GM19324 (cell line): ENCODE measurements around the gene FNDC3B.
"Not testable (repeated sequence)": the region's sequence is repeated elsewhere in the genome, so short reads cannot be mapped to it uniquely, and the experiment has no call there.

Experiments used
- ATAC-seq: cut with Tn5 transposase; IDR thresholded peaks from one replicate; pipeline ENCODE4 v1.9.1; 2021; ENCODE audit warnings: mild to moderate bottlenecking, moderate library complexity; ENCODE audit not compliant: unreplicated experiment, low FRiP score

The FNDC3B gene

DNA sequence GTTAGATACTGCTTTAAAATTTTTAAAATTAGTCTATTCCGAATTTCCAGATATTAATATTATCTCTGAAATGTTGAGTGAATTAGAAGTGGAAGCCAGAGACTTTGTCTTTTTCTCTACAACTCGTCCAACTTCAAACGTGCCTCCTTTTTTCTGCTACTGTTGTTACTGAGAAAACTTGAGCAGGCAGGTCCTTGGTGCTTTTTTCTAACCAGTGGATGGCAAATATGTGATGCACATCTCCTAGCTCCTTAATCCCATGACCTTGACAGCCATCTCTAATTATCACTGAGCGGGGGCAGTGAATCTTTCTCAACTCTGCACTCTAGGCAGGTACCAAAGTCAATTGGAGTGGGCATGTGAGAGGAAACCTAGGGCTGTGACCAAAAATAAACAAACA, 50.7 kb downstream of the FNDC3B start:
- no peak for ATAC-seq

DNA sequence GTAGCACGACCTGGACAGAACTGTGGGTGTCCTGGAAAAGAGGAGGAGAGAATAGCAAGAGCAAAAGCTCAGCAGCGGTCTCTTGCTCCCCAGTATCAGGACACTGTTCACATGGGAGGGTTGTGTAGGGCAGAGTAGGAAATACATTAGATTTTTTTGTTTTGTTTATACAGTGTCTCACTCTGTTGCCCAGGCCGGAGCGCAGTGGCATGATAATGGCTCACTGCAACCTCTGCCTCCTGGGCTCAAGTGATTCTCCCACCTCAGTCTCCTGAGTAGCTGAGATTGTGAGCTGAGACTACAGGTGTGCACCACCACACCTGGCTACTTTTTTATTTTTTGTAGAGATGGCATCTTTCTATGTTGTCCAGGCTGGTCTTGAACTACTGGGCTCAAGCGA, 53.3 kb downstream of the FNDC3B start:
- no peak for ATAC-seq

DNA sequence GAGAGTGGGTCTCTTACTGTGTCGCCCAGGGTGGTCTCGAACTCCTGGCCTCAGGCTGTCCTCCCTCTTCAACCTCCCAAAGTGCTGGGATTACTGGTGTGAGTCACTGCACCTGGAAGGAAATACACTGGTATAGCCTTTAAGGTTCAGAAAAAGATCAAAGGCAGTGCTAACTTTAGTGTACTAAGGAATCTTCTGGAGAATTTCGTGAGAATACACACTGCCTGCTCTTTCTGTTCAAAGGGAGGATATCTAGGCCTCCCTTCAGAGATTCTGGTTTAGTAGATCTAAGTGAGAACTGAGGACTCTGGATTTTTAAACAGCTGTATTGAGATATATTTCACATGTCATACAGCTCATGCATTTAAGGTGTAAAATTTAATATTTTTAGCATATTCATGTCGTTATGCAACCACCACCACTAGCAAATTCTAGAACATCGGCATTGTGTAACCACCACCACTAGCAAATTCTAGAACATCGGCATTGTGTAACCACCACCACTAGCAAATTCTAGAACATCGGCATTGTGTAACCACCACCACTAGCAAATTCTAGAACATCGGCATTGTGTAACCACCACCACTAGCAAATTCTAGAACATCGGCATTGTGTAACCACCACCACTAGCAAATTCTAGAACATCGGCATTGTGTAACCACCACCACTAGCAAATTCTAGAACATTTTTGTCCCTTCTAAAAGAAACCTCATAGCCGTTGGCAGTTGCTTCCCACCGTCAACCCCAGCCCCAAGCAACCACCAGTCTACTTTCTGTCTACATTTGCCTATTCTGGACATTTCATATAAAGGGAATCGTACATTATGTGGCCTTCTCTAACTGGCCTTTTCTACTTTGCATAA, 54.4 kb downstream of the FNDC3B start:
- not testable (repeated sequence) for ATAC-seq

DNA sequence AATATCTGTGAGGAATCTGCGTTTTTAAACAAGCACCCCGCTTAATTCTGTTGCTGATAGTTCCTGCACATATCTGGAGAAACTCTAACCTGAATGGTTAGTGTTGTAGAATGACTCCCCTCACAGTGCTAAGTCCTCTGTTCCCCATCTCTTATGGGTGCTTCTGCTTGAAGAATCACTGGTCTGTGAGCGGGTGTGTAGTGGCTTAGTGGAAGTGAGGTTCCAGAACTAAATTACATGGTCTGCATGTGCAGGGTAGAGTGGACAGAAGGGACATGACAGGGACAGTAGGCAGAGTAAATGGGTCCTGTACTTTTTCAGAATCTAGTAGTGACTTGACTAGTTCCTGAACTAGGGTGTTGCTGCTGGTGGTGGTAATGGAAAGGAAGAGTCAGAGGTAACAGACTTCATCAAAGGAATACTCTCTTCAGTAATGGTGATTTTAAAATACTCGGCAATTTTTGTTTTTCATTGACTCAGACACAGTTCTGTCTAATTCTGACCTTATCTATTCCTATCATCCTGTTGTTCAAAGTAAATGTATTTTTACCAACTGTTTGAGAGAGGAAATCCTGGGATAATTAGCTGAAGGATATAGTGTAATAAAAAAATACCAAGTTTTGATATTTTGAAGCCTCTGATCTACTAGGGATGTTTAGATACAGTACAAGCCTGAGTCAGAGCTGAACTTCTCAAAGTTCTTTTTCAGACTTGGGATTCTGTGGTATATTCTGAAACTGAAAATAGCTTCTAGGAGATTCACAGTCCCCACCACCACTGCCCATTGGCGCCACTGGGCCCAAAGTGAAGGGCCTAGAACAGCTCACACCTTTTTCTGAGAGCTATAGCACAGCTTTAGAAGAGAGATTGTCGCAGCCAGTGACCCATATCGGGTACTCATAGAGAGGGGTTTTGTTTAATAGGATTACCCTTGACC, 55.5 kb downstream of the FNDC3B start:
- ATAC-seq, result peak; percentile 91

DNA sequence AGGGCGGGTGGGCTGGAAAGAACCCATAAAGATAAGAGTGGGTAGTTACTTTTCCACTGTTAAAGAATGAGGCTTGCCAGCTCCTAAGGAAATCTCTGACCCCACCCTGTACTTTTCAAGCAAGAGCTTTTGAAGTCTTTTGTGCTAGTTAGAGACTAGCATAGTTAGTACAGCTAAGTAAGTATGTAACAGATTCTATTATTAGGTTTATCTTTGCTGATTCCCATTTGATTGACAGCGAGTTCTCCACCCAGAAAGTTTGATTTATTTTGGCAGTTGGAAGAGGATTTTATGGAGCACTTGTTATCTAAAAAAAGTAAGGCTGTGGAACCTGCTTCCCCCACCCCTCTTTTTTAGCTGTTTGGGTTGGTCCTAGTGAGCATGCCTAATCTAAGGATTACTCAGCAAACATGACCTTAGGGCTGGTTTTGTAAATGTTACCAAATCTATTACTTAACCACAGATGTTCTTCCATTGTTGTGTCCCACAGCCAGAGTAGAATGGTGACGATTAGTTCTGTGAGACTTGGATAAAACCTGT, 57.6 kb downstream of the FNDC3B start:
- no peak for ATAC-seq

DNA sequence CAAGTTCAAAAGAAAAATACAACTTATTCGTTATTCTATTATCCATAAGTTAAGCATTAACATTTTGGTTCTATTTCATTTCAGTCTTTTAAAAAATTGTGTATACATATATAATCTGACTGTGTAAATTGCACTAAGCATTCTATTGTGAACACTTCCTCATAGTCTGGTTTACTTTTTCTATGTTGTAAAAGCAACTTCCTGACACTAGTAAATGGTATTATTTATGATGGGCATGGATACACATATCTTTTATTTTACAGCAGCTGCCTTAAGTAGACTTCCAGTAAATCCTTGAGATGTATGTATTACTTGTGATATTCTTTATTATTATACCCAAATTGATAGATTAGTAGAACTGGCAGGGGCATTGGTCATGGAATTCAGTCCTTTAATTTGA, 58.2 kb downstream of the FNDC3B start:
- no peak for ATAC-seq

DNA sequence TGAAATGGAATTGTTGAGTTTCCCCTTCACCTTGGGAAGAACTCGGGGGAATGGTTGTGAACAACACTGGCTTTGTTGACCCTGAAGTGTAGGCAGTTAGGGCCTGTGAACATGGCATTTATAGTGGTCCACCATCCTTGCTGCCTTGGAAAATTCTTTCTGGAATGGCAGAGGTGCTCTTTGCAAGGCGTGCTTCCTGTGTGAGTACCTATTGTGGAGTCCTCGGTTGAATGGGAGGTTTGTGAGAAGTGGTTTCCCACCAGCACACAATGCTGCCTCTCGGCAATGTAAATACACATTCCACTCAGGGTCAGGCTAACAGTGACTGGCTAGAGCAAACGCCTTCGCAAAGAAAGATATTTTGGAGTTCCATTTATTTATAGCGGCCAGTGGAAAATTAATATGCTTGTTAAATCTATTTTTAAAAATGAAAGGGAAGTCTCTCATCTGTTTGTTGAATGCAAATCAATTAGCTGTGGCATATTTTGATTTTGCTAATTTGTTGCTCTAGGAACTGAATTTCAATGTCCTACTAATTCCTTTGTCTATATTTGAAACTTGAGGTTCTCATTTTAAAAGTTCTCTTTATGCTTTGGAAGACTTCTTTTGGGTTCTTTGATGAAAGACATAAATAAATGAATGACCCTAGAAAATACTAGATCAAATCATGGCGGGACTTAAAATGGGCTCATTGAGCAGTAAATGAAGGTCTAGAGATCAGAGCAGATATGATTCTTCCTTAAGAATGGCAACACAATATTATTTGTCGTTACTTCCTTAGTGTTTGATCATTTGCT, 59.5 kb downstream of the FNDC3B start:
- no peak for ATAC-seq

DNA sequence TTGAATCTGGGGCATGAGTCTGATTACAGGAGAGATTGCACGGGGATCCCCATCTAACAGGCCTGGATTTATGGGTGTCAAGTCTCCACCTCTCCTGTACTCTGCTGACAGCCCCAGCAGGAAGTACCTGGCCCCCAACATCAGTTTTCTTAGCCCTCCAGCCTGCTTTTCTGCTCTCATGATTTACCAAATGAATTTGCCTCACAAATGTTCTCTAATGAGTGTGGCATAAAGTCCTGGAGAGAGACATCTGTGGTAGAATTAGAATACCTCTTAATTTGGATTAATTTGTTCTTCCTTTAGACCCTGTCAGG, 60.1 kb downstream of the FNDC3B start:
- no peak for ATAC-seq

DNA sequence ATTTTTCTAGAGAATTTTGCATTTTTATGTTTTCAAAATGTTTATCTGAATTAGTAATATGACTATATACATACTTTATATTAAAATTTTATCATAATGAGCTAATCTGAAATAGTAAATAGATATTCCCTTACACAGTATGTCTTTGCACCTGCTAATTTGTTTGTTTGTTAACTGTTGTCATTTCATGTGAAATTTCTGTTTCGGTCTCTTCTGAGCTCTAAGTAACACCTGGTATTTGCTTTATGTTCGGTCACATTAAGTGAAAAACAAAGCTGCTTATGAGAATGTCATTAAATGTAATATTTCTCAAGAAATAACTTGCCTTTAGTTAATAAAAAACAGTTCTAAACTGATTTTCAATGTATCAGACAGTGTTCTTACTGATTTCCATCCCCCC, 61.1 kb downstream of the FNDC3B start:
- ATAC-seq, result no peak

DNA sequence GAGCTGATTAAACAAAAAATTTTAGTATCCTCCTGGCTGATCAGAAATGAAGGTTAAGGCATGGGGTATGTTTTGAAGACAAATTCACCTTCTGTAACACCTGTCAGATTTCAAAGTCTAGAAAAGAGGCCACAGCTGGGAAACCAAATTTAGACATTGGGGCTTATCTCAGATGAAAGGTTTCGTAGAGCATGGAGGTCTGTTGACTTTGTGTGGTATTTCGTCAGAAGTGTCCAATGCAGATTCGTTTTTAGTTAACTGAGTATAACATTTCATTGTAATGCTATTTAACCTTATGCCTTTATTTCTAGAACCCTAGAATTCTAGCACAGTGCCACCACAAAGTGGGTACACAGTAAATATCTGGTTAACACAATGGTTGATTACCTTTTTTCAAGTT, 61.7 kb downstream of the FNDC3B start:
- no peak for ATAC-seq

DNA sequence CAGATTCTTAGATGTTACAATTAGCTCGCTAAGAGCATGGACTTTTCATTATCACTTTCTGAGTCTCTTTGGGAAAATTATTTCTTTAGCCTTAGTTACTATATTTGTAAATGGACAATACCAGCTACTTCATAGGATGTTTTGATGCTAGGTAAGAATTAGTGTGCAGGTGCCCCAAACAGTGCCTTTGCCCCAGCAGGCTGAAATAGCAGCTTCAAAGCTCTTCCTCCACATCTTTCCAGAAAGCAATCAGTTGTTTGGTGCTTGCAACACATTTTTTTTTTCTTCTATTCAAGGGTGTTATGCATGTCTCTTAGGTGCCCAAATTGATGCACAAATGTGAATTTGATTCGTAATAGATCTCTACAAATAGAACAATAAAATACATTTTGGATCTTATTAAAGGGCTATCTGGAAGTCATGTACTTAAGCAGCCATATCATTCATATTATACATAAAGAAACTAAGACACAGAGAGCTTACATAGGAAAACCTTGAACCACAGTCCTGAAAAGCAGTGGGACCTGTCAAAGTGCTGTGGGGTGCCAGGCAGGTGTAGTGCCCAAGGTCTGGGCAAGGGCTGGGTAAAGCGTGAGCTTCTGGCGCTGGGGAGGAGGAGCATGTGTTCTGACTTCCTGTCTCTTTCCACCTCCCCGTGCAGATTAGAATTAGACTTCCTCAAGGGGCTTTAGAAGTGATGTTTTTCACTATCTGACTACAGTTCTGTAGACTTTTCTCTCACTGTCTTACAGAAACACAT, 62.9 kb downstream of the FNDC3B start:
- ATAC-seq, result peak; percentile 39

DNA sequence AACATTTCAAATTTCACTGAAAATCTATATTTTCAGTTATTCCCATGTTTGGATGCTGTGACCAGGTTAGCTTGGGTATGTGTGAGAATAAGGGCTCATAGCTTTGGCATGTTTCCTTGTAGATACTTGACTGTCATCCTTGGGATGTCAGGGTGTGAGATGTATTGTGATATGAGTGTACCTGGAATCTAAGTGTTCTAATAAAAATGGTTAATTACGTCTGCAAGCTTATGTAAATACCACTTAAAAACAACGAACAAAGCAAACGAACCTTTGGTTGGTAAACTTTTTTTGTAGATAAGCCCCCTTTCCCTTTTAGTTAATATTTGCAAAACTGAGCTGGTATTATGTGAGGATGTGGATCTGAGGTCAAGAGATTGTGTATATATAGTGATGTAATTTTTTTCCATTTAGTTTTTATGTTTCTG, 63.5 kb downstream of the FNDC3B start:
- ATAC-seq, result no peak

DNA sequence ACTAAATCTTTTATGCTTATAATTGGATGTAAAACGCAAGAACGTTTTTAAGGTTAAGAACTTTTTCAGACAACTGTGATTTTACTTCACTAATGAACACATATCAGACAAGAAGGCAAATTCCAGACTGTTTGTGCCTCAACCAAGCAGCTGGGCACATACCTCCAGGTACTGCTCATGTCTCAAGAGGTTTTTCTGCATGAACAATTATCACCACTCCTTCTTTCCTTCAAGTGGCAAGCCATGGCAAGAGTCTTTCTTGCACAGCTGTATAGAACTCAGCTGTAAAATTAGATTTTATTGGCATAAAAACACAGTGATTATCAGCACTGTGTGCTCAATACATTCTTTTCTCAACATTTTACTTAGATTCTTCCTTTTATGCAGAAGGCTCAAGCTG, 64.3 kb downstream of the FNDC3B start:
- no peak for ATAC-seq

DNA sequence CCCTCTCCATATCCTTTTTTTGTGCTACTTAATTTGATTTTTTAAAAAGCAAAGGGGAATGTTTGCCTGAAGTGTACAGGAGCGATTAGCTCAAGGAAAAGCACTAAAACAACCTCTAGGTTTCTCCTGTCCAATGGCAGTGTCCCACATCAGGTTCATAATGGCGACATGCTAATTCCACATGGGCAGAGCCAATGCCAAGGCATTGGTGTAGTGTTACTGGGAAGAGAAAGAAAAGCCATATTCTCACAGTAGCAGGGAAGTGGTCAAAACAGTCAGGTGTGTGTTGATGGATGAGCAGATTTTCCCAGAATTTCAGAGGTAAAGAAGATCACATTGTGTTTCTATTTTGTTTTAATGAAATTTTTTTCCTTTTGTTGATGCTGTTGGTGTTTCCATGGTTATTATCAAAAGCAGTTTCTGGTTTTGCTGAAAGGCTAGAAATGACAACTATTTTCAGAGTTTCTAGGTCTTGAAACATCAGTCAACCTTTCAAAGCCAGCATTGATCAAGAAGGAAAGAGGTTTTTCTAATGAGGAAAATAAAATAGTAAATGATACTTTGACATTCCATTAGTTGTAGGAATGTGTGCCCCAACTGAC, 65.2 kb downstream of the FNDC3B start:
- no peak for ATAC-seq

DNA sequence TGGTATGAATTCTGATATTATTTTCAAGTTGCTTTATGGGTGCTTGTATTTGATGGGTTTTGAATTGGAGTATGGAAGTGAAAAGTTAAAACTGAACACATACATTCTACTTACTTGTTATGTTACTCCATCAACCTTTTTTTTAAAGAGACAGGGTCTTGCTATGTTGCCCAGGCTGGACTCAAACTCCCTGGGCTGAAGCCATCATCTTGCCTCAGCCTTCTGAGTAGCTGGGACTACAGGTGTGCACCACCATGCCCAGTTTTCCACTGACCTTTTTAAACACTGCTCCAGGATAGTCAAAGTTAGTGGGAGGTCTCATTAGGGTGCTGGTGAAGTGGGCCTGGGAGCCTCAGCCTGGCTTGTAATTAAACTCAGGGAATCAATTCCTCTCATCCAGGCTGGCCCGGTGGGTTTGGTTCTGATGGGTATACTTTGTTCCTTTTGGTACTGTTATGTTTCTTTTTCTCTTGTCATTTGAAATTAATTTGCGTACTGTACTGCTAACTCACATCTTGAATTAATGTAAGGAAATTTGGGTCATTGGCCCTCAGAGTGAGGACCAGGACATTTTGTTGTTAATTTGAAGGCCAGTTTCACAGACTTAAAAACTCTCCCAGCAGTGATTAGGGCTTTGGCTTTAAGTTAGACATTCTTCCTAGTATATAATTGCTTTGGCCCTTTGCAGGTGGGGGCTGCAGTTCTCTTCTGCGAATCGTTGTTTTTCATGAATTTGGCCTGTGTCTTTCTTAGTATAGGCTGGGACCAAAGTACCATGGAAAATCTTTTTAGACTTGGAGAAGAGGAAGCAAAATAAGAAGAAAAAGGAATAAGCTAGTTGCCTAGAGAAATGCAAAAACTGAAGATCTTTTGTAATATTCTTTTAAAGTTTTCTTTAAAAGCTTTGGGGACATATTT, 66.9 kb downstream of the FNDC3B start:
- no peak for ATAC-seq

DNA sequence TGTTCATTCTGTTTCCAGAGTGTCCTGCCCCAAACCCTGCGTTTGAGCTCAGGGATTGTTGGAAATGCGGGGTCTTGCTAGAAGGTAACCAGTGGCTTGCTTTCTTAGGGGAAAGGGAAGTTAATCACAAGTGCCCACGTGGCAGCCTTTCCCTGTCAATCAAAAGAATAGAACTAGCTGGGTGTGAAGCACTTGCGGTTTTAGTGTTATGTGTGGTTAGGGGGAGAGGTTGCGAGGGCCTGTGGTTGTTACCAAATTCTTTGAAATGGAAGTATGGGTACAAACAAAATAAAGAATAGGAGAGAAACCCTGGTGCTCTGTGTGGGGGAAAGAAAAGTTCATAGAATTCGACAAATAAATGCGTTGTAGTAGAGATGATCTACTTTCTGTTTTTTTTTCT, 67.6 kb downstream of the FNDC3B start:
- ATAC-seq, result peak; percentile 58

DNA sequence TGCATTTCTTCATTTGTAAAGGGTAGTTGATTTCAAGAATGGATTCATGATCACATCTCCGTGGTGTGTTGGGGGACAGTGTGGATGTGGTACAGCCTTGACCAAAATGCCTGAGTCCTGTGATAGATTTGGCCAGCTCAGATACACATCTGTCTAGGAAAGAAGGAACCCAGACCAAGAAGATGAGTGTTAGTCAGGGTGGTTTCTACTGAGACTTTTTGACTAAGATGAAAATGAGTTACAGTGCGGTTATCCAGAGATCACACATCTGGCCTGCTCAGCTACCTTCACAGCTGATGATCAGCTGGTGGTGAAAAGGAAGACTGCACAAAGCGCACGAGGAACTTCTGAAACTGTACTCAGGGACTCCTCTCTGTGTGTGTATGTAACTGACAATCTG, 68.0 kb downstream of the FNDC3B start:
- peak; percentile 84 for ATAC-seq

DNA sequence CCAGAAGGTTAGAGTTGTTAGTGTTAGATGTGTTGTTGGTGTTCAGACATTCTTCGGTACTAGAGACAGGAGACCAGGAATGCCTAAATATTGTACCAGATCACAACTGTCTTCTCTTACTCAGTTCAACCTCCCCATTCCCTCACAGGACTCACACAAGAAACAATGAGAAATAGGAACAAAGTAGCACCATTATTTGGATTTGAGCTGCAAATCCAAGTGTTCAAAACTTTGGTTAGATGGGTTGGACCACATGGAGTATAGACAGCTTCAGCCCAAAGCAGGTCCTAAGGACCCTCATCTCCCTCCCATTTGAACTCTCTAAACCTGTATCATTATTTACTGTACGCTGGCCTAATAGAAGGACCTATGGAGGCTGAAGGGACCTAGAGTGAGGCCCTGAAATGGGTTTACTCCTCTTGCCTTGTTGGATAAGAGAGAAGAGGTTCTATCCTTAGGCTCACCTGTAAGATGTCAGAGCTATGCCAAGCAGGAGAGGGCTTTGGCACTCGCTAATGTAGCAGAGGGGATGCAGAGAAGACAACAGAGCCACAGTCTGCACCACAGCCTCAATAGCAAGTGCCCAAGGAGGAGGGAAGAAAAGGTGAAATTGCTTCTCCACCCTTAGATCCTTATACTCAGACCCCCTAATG, 70.9 kb downstream of the FNDC3B start:
- ATAC-seq, result no peak
